GM12873 (cell line): ENCODE results near the gene AFTPH.

Source experiments
- TF ChIP-seq, protein P1 (sequence below): IDR thresholded peaks from 2 replicates; pipeline ENCODE4 v1.5.1; 2012; ENCODE audit warnings: low read depth, mild to moderate bottlenecking, moderate library complexity, low read length, control low read depth; ENCODE audit not compliant: insufficient read depth; ENCODE audit errors: missing control alignments

AFTPH gene

GRCh38 chr2:64632835-64633819 lies 109.0 kb downstream of the AFTPH start:
- TF ChIP-seq, protein P1, sequence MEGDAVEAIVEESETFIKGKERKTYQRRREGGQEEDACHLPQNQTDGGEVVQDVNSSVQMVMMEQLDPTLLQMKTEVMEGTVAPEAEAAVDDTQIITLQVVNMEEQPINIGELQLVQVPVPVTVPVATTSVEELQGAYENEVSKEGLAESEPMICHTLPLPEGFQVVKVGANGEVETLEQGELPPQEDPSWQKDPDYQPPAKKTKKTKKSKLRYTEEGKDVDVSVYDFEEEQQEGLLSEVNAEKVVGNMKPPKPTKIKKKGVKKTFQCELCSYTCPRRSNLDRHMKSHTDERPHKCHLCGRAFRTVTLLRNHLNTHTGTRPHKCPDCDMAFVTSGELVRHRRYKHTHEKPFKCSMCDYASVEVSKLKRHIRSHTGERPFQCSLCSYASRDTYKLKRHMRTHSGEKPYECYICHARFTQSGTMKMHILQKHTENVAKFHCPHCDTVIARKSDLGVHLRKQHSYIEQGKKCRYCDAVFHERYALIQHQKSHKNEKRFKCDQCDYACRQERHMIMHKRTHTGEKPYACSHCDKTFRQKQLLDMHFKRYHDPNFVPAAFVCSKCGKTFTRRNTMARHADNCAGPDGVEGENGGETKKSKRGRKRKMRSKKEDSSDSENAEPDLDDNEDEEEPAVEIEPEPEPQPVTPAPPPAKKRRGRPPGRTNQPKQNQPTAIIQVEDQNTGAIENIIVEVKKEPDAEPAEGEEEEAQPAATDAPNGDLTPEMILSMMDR = no peak

DNA sequence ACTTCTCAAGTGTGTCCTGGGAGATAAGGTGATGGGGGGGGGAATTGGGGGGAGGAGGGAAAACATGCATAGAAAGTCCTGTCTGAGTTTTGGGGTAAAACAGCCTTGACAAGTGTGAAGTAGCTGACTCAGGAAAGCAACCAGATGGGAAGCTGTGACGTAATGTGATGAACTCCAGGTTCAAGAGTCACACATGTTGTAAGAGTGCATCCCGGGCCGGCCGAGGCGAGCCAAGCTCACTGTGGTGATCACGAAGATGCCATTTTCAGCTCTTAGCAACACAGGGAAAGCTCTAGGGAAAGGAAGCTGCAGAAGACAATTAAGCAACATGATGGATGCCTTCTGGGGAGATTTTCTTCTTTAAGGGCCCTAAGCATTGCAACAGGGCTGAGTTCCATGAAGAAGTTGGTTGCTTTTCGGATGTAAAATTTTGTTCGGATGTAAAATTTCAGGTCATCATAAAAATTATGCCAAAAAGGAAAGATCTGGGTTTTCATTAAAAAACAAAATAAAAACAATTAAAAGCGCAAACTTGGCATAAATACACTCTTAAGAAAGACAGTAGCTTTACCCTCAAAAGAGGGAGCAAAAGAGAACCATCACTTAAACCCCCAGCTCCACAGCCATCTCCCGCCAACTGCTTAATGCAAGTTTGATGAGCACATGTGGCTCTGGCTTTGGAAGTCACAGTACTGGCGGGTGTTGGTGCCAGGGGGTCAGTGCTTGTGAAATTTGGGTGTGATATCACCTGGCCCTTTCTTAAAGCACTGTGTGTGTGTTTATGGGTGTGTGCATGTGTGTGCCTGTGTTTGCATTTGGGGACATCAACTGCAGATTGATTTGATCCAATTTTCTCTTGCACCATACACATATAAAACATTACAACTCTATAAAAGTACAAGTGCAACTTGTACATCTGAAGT lies 110.5 kb downstream of the AFTPH start:
- TF ChIP-seq, protein P1 = no peak

GRCh38 chr2:64635976-64636911 lies 112.1 kb downstream of the AFTPH start:
- TF ChIP-seq, protein P1 = peak; percentile 35

GRCh38 chr2:64637000-64637635 lies 113.0 kb downstream of the AFTPH start:
- TF ChIP-seq, protein P1 = no peak

GRCh38 chr2:64637931-64638330 lies 113.8 kb downstream of the AFTPH start:
- TF ChIP-seq, protein P1 = no peak

GRCh38 chr2:64638502-64639120 lies 114.5 kb downstream of the AFTPH start:
- TF ChIP-seq, protein P1 = no peak
